ENCODE results near the gene QPRT.
A peak's percentile ranks its signal among the peaks of the same experiment; 100 is the strongest.
"Not testable (repeated sequence)": the region's sequence is repeated elsewhere in the genome, so short reads cannot be mapped to it uniquely, and the experiment has no call there.

Gene QPRT

GRCh38 chr16:29663016-29663806, 15.8 kb upstream of the QPRT start, which contains the start of gene SPN:
SPN (plus strand) TSS chr16:29663247; CDS start chr16:29663729, 482 bp downstream.
- DNase-seq, result no peak

GRCh38 chr16:29663807-29664090, 15.2 kb upstream of the QPRT start:
- no peak for DNase-seq

- DNase-seq, result no peak
These were observed 14.7 kb upstream of the QPRT start for GRCh38 chr16:29664091-29664921.

GRCh38 chr16:29665294-29666077, 13.5 kb upstream of the QPRT start:
- DNase-seq, result no peak

GRCh38 chr16:29667322-29667610, 11.7 kb upstream of the QPRT start:
- DNase-seq, result not testable (repeated sequence)

GRCh38 chr16:29667755-29668154, 11.2 kb upstream of the QPRT start:
- no peak for DNase-seq

- DNase-seq, result no peak
These were observed 10.7 kb upstream of the QPRT start for GRCh38 chr16:29668267-29668666.

- DNase-seq, result no peak
These were observed 5.5 kb upstream of the QPRT start for GRCh38 chr16:29673501-29673900.

- DNase-seq, result peak; percentile 46
These were observed 4.8 kb upstream of the QPRT start for GRCh38 chr16:29674188-29674587.

GRCh38 chr16:29675811-29676643, 3.0 kb upstream of the QPRT start:
- peak; percentile 18 for DNase-seq

GRCh38 chr16:29676989-29677785, 1.8 kb upstream of the QPRT start:
- no peak for DNase-seq

- no peak for DNase-seq
These were observed 1.2 kb downstream of the QPRT start for GRCh38 chr16:29680180-29680598.

GRCh38 chr16:29683543-29684090, 4.6 kb downstream of the QPRT start:
- no peak for DNase-seq

GRCh38 chr16:29684679-29685078, 5.7 kb downstream of the QPRT start:
- no peak for DNase-seq

GRCh38 chr16:29686740-29687332, 7.9 kb downstream of the QPRT start:
- DNase-seq, result no peak

- no peak for DNase-seq
These were observed 8.8 kb downstream of the QPRT start for GRCh38 chr16:29687755-29688154.

GRCh38 chr16:29688172-29688571, 9.2 kb downstream of the QPRT start:
- no peak for DNase-seq

GRCh38 chr16:29689490-29690351, 10.7 kb downstream of the QPRT start:
- DNase-seq, result not testable (repeated sequence)

GRCh38 chr16:29692606-29693005, 13.6 kb downstream of the QPRT start:
- DNase-seq, result not testable (repeated sequence)

Measured in fibroblast of skin of right quadriceps (primary cell).